Endodermal cell (in vitro differentiated cells): ENCODE results near the gene ZNF853. TPM values are rescaled to one million over a fixed set of nuclear protein-coding genes. Genes with fewer than 3 reads are reported as not detected.

ENCODE experiments used
- DNase-seq: peaks from one replicate; pipeline ENCODE4 v3.0.0-alpha.2; 2017
- H3K27ac ChIP-seq: 2 replicates; pipeline ENCODE4 v1.5.1; 2013; ENCODE audit warnings: mild to moderate bottlenecking, low read depth, low read length, moderate library complexity
- H3K27me3 ChIP-seq: 2 replicates; pipeline ENCODE4 v1.6.1; 2013; ENCODE audit warnings: mild to moderate bottlenecking, low read length, moderate library complexity; ENCODE audit not compliant: insufficient read depth, control insufficient read depth, poor library complexity, severe bottlenecking
- H3K36me3 ChIP-seq: 2 replicates; pipeline ENCODE4 v1.7.0; 2013; ENCODE audit warnings: mild to moderate bottlenecking, low read length, moderate library complexity; ENCODE audit not compliant: control insufficient read depth, insufficient read depth
- H3K4me1 ChIP-seq: one replicate; pipeline ENCODE4 v1.7.0; 2013; ENCODE audit warnings: low read length; ENCODE audit not compliant: control insufficient read depth, insufficient read depth
- H3K4me3 ChIP-seq: 2 replicates; pipeline ENCODE4 v1.5.1; 2013; ENCODE audit warnings: mild to moderate bottlenecking, low read length, moderate library complexity
- H3K9ac ChIP-seq: 2 replicates; pipeline ENCODE4 v1.6.1; 2013; ENCODE audit warnings: mild to moderate bottlenecking, low read length, moderate library complexity; ENCODE audit not compliant: poor library complexity, severe bottlenecking; ENCODE audit errors: extremely low read depth
- H3K9me3 ChIP-seq: 2 replicates; pipeline ENCODE4 v1.6.1; 2013; ENCODE audit warnings: mild to moderate bottlenecking, low read length, moderate library complexity; ENCODE audit not compliant: control insufficient read depth
- H3K27ac Mint-ChIP-seq: 2 replicates; pipeline ENCODE4 v1.8.0; 2020; ENCODE audit warnings: mixed read lengths
- H3K27me3 Mint-ChIP-seq: 2 replicates; pipeline ENCODE4 v1.8.0; 2021; ENCODE audit warnings: mild to moderate bottlenecking, mixed read lengths; ENCODE audit not compliant: insufficient read depth
- H3K36me3 Mint-ChIP-seq: 2 replicates; pipeline ENCODE4 v1.8.0; 2020; ENCODE audit warnings: low read depth, mixed read lengths
- H3K4me1 Mint-ChIP-seq: 2 replicates; pipeline ENCODE4 v1.8.0; 2020; ENCODE audit warnings: mixed read lengths
- H3K4me3 Mint-ChIP-seq: 2 replicates; pipeline ENCODE4 v1.8.0; 2020; ENCODE audit warnings: mild to moderate bottlenecking, moderate library complexity, mixed read lengths
- H3K9me3 Mint-ChIP-seq: 2 replicates; pipeline ENCODE4 v1.8.0; 2020; ENCODE audit warnings: mild to moderate bottlenecking, mixed read lengths
- CTCF ChIP-seq: fragments of 200-600 bp; sonication (generic); conservative IDR thresholded peaks from 2 replicates; pipeline ENCODE4 v1.5.0; 2021; ENCODE audit warnings: antibody characterized with exemption, mild to moderate bottlenecking
- WGBS, 2 experiments: methylation state at CpG; one replicate each; pipeline versions ENCODE4 v1.1.5 to v1.1.7; 2013; ENCODE audit warnings: missing lambda C conversion rate in 2 of 2, mixed read lengths in 1 of 2; ENCODE audit not compliant: insufficient coverage in 1 of 2, insufficient read length in 1 of 2; 5-methylcytosine and 5-hydroxymethylcytosine counted together
- total RNA-seq, 2 donors: library from RNA; stranded (reverse); fragmentation: NEBNext Ultra II Directional in 1 of 2; extraction: Animal tissue kit (Norgen Biotek cat#: 25700) in 1 of 2; gene quantifications; 2 replicates in 1 of 2; 3 replicates in 1 of 2; pipeline ENCODE4 v1.2.1, GENCODE V29; 2021

ZNF853 gene
- total RNA-seq, 2 donors from 2014 or later: 14.2 to 17.2 TPM

- Histone ChIP-seq H3K36me3 (peaks cover 6% of the 10 kb centered on the region), H3K4me1 (no peaks in the 10 kb centered on the region), H3K27me3 (no peaks in the 10 kb centered on the region), H3K27ac (no peak overlapping the region), H3K4me3 (no peak overlapping the region), H3K9me3 (no peaks in the 10 kb centered on the region), H3K9ac (no peak overlapping the region)
- Mint-ChIP-seq H3K4me1 (peaks cover 8% of the 10 kb centered on the region), H3K27ac (no peak overlapping the region), H3K4me3 (no peak overlapping the region), H3K27me3 (no peaks in the 10 kb centered on the region), H3K36me3 (peaks cover 31% of the 10 kb centered on the region), H3K9me3 (peaks cover 17% of the 10 kb centered on the region)
- 97 to 99% methylated on average over 43 to 94 of the region's 94 CpGs for WGBS, 2 experiments
- no peak for TF ChIP-seq CTCF
- DNase-seq: peak; percentile 24
Measured at GRCh38 chr7:6654113-6654841, 38.9 kb downstream of the ZNF853 start.

- H3K4me3 Mint-ChIP-seq: no peak overlapping the region
- peaks cover 17% of the 10 kb centered on the region for H3K9me3 Mint-ChIP-seq
- Histone ChIP-seq H3K9me3 (no peaks in the 10 kb centered on the region), H3K4me1 (no peaks in the 10 kb centered on the region), H3K36me3 (peaks cover 6% of the 10 kb centered on the region), H3K27me3 (no peaks in the 10 kb centered on the region), H3K9ac (no peak overlapping the region), H3K27ac (no peak overlapping the region), H3K4me3 (no peak overlapping the region)
- no peak overlapping the region for H3K27ac Mint-ChIP-seq
- peaks cover 12% of the 10 kb centered on the region for H3K4me1 Mint-ChIP-seq
- no peaks in the 10 kb centered on the region for H3K27me3 Mint-ChIP-seq
- no peak for TF ChIP-seq CTCF
- H3K36me3 Mint-ChIP-seq: peaks cover 30% of the 10 kb centered on the region
- DNase-seq: peak; percentile 31
- WGBS, 2 experiments: 95 to 98% methylated on average over 41 to 48 of the region's 48 CpGs
Measured at GRCh38 chr7:6654842-6655610, 39.6 kb downstream of the ZNF853 start.

GRCh38 chr7:6655636-6656385 is 40.4 kb downstream of the ZNF853 start:
- Mint-ChIP-seq H3K36me3 (peaks cover 22% of the 10 kb centered on the region), H3K27ac (no peak overlapping the region), H3K4me3 (no peak overlapping the region), H3K4me1 (peaks cover 12% of the 10 kb centered on the region), H3K27me3 (peaks cover 2% of the 10 kb centered on the region), H3K9me3 (peaks cover 15% of the 10 kb centered on the region)
- Histone ChIP-seq H3K4me3 (no peak overlapping the region), H3K27ac (no peak overlapping the region), H3K9me3 (no peaks in the 10 kb centered on the region), H3K4me1 (no peaks in the 10 kb centered on the region), H3K9ac (no peak overlapping the region), H3K36me3 (peaks cover 6% of the 10 kb centered on the region), H3K27me3 (no peaks in the 10 kb centered on the region)
- no peak for TF ChIP-seq CTCF
- WGBS, 2 experiments: 93 to 96% methylated on average over 7 to 17 of the region's 17 CpGs
- DNase-seq: peak; percentile 36
